Tibial artery (tissue), 4 donors: ENCODE measurements around the gene SSU72.
"Not testable (repeated sequence)": the region's sequence is repeated elsewhere in the genome, so short reads cannot be mapped to it uniquely, and the experiment has no call there.

Source experiments
- DNase-seq, 2 donors: peaks; one replicate each; pipeline ENCODE4 v3.0.0-alpha.2; 2019
- H3K27ac ChIP-seq, 2 donors: fragments of 200-600 bp; sonication (generic) in 1 of 2; 1 replicate in 1 of 2; 2 replicates in 1 of 2; pipeline ENCODE4 v1.5.1; 2018 to 2019; ENCODE audit warnings: mild to moderate bottlenecking in 1 of 2
- H3K27me3 ChIP-seq, 2 donors: fragments of 200-600 bp; sonication (generic) in 1 of 2; one replicate each; pipeline versions ENCODE4 v1.5.1 to v1.6.0; 2016 to 2019
- H3K36me3 ChIP-seq, 3 donors: fragments of 200-600 bp; sonication (generic) in 2 of 3; one replicate each; pipeline ENCODE4 v1.5.1; 2016 to 2019; ENCODE audit warnings: mild to moderate bottlenecking in 2 of 3
- H3K4me1 ChIP-seq, 4 donors: fragments of 200-600 bp; sonication (generic) in 2 of 4; 1 replicate in 3 of 4; 2 replicates in 1 of 4; pipeline ENCODE4 v1.5.1; 2016 to 2019
- H3K4me3 ChIP-seq, 2 donors: fragments of 200-600 bp; sonication (generic) in 1 of 2; 1 replicate in 1 of 2; 2 replicates in 1 of 2; pipeline ENCODE4 v1.5.1; 2018 to 2019; ENCODE audit warnings: mild to moderate bottlenecking in 2 of 2
- H3K9me3 ChIP-seq, 3 donors: fragments of 200-600 bp; sonication (generic) in 1 of 3; one replicate each; pipeline ENCODE4 v1.5.1; 2016 to 2019
- intact Hi-C: fragments of 100-400 bp; cut with DNase I; formaldehyde crosslinking; loops from one replicate; pipeline ENCODE4 v1.15.0; 2023; ENCODE audit warnings: low total_unique reads
- TF ChIP-seq, protein P1 (sequence below), 2 experiments: fragments of 200-600 bp in 1 of 2; fragments of 450-650 bp in 1 of 2; IDR thresholded peaks; one replicate each; pipeline ENCODE4 v1.5.1; 2017 to 2019; ENCODE audit warnings: antibody characterized with exemption in 2 of 2, mild to moderate bottlenecking in 1 of 2, moderate library complexity in 1 of 2

Gene SSU72

DNA sequence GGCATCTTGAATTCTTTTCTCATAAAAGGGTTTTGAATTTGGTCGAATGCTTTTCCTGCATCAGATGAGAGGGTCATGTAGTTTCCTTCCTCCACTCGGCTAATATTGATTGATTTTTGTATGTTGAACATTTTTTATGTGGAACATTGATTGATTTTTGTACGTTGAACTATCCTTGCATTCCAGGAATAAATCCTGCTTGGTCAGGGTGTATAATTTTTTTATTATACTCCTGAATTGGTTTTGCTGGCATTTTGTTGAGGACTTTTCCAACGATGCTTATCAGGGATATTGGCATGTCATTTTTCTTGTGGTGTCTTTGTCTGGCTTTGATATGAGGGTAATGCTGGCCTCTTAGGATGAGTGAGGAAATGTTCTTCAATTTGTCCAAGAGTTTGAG is 42.7 kb downstream of the SSU72 start:
- Histone ChIP-seq H3K4me3 (no peak overlapping the region), H3K4me1 (peaks cover 0 to 8% (median 0%) of the 10 kb centered on the region in 4 donors), H3K27ac (no peak overlapping the region), H3K27me3 (no peaks in the 10 kb centered on the region), H3K36me3 (peaks cover 9 to 71% (median 47%) of the 10 kb centered on the region in 3 donors), H3K9me3 (peaks cover 0 to 12% (median 0%) of the 10 kb centered on the region in 3 donors)
- TF ChIP-seq, protein P1, sequence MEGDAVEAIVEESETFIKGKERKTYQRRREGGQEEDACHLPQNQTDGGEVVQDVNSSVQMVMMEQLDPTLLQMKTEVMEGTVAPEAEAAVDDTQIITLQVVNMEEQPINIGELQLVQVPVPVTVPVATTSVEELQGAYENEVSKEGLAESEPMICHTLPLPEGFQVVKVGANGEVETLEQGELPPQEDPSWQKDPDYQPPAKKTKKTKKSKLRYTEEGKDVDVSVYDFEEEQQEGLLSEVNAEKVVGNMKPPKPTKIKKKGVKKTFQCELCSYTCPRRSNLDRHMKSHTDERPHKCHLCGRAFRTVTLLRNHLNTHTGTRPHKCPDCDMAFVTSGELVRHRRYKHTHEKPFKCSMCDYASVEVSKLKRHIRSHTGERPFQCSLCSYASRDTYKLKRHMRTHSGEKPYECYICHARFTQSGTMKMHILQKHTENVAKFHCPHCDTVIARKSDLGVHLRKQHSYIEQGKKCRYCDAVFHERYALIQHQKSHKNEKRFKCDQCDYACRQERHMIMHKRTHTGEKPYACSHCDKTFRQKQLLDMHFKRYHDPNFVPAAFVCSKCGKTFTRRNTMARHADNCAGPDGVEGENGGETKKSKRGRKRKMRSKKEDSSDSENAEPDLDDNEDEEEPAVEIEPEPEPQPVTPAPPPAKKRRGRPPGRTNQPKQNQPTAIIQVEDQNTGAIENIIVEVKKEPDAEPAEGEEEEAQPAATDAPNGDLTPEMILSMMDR (IDR thresholded peaks at IDR 0.05), result no peak
- no peak for DNase-seq
- intact Hi-C loops, result no loop called here

GRCh38 chr1:1529936-1530335 is 44.7 kb downstream of the SSU72 start:
- no peaks in the 10 kb centered on the region for H3K27me3 ChIP-seq
- H3K36me3 ChIP-seq, result peaks cover 9 to 75% (median 41%) of the 10 kb centered on the region in 3 donors
- H3K27ac ChIP-seq, result no peak overlapping the region
- TF ChIP-seq, protein P1 (IDR thresholded peaks at IDR 0.05), result no peak
- no peak for DNase-seq
- H3K4me3 ChIP-seq, result no peak overlapping the region
- H3K9me3 ChIP-seq, result peaks cover 0 to 12% (median 0%) of the 10 kb centered on the region in 3 donors
- intact Hi-C loops, result no loop called here
- peaks cover 0 to 8% (median 0%) of the 10 kb centered on the region in 4 donors for H3K4me1 ChIP-seq

DNA sequence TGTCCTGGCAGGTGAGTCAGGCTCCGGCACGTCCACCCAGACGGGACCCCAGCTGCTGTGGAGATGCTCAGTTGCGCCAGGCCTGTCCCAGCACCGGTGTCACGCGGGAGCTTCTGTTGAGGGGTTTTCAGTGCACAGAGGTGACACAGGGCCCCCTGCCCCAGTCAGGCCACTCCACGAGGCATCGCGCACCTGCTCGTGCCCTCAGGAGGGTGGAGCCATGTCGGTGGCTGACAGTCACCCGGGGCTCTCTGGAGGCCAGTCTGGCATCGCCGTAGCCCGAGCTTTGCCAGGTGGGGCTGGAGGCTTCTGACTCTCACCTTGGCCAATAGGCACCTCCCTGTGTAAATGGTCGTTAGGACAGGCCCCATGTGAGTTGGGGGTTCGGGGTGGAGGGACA is 45.3 kb downstream of the SSU72 start:
- intact Hi-C loops, result no loop called here
- Histone ChIP-seq H3K27me3 (no peaks in the 10 kb centered on the region), H3K9me3 (peaks cover 0 to 12% (median 0%) of the 10 kb centered on the region in 3 donors), H3K27ac (no peak overlapping the region), H3K36me3 (peaks cover 9 to 72% (median 41%) of the 10 kb centered on the region in 3 donors), H3K4me3 (no peak overlapping the region), H3K4me1 (peaks cover 0 to 8% (median 0%) of the 10 kb centered on the region in 4 donors)
- DNase-seq, result no peak
- TF ChIP-seq, protein P1 (IDR thresholded peaks at IDR 0.05), result no peak

GRCh38 chr1:1528301-1529267 is 46.1 kb downstream of the SSU72 start:
- Histone ChIP-seq H3K4me3 (no peak overlapping the region), H3K27ac (no peak overlapping the region), H3K4me1 (peaks cover 0 to 5% (median 0%) of the 10 kb centered on the region in 4 donors), H3K36me3 (peaks cover 9 to 73% (median 44%) of the 10 kb centered on the region in 3 donors), H3K9me3 (peaks cover 0 to 12% (median 0%) of the 10 kb centered on the region in 3 donors), H3K27me3 (no peaks in the 10 kb centered on the region)
- intact Hi-C loops, result no loop called here
- TF ChIP-seq, protein P1 (IDR thresholded peaks at IDR 0.05), result no peak
- DNase-seq, result no peak

DNA sequence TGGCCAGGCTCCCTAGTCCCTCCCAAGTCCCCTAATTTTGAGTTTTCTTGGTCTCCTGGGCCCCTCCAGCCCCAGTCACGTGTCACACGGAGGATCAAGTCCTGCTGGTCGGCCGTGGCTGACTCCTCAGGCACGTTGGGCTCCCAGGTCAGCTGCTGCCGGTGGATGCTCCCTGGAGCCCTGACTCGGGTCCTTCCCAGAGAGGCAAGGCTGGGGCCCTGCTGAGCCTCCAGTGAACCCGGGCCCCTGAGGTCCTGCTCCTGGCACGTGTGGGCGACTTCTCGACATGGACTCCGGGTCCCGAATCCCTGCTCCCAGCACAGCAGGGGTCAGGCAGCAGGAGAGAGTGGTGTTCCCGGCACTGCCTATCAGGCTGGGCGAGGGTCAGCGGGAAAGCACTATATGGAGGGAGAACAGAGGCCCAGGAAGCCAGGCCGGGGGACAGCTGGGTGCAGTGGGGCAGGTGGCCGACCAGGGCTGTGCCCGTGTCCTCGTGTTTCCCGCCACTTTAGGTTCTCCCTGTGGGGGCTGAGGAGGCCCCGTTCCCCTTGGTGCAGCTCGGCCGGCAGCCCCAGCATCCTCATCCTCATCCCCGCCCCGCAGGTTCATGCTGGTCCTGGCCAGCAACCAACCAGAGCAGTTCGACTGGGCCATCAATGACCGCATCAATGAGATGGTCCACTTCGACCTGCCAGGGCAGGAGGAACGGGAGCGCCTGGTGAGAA is 47.4 kb downstream of the SSU72 start:
- Histone ChIP-seq H3K4me1 (no peaks in the 10 kb centered on the region), H3K27me3 (no peaks in the 10 kb centered on the region), H3K36me3 (peaks cover 9 to 80% (median 43%) of the 10 kb centered on the region in 3 donors), H3K4me3 (no peak overlapping the region), H3K27ac (no peak overlapping the region), H3K9me3 (peaks cover 0 to 12% (median 0%) of the 10 kb centered on the region in 3 donors)
- intact Hi-C loops, result no loop called here
- TF ChIP-seq, protein P1 (IDR thresholded peaks at IDR 0.05), result no peak
- no peak for DNase-seq

DNA sequence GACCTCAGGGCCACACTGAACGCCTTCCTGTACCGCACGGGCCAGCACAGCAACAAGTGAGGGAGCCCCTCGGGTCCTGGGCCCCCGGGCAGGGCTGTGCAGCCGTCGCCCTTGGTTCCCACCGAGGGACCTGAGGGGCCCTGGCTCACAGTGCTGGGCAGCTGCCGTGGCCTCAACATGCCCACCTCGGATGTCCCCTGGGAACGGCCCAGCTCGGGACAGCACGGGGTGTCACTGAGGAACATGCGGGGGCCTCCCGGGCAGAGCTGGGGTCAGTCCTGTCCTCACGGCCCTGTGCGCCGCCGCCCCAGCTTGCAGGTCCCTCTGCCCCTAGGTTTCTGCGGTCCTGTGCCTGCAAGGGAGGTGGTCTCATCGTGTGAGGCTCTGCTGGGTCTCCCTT is 48.2 kb downstream of the SSU72 start:
- H3K27ac ChIP-seq, H3K27me3 ChIP-seq, H3K9me3 ChIP-seq, H3K4me1 ChIP-seq, intact Hi-C loops, H3K4me3 ChIP-seq, DNase-seq: not testable (repeated sequence)
- H3K36me3 ChIP-seq, result peaks cover 9 to 86% (median 43%) of the 10 kb centered on the region in 3 donors

DNA sequence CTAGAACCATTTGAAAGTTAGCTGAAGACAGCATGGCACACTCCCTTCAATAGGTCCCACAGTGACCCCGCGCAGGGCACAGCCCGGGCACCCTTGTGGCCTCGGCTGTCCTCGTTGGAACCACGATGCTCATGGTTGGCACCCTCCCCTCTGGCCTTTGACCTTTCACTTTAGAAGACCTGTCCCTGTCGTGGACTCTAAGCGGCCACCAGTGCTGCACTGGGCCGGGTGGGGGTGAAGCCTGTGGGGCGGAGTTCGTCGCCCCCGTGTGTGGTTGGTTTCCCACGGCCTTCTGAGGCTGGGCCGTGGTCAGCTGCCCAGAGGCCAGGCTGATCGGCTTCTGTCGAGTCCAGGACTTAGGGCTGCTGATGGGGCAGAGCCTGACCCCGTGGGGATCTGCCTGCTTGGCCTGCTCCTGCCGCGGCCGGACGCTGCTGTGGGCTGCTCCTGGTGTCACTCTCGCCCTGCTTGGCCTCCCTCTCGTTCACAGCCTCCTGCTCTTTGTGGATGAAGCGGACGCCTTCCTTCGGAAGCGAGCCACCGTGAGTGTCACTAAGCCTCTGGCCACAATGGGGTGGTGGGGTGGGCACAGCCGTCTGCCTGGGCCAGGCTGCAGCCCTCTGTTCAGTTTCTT is 49.8 kb downstream of the SSU72 start:
- H3K27me3 ChIP-seq, H3K4me1 ChIP-seq, H3K9me3 ChIP-seq, H3K27ac ChIP-seq, H3K4me3 ChIP-seq, DNase-seq, intact Hi-C loops: not testable (repeated sequence)
- peaks cover 19 to 91% (median 51%) of the 10 kb centered on the region in 3 donors for H3K36me3 ChIP-seq

DNA sequence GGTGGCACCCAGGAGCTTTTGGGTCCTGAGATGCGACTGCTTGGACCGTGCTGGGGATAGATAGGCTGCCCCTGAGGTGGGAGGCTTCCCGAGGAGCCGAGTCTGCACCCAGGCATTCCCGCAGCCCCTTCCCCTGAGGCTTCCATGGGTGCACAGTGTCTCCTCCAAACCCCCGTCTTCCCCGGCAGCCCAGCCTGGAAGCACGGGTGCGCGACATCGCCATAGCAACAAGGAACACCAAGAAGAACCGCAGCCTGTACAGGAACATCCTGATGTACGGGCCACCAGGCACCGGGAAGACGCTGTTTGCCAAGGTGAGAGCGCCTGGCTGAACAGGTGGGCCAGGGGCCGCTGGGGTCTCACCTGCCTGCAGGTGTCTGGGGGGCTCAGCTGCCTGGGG is 51.0 kb downstream of the SSU72 start:
- DNase-seq, H3K27ac ChIP-seq, H3K9me3 ChIP-seq, H3K4me3 ChIP-seq, H3K4me1 ChIP-seq, H3K27me3 ChIP-seq, intact Hi-C loops: not testable (repeated sequence)
- H3K36me3 ChIP-seq, result peaks cover 20 to 85% (median 45%) of the 10 kb centered on the region in 3 donors
